DMS 273 (cell line): ENCODE measurements around the gene HOXC11.
A peak's percentile ranks its signal among the peaks of the same experiment; 100 is the strongest.

Experiments
- DNase-seq: peaks from one replicate; lab custom pipeline; 2025; ENCODE audit not compliant: unreplicated experiment; lab: John Stamatoyannopoulos, UW

The HOXC11 gene

DNA sequence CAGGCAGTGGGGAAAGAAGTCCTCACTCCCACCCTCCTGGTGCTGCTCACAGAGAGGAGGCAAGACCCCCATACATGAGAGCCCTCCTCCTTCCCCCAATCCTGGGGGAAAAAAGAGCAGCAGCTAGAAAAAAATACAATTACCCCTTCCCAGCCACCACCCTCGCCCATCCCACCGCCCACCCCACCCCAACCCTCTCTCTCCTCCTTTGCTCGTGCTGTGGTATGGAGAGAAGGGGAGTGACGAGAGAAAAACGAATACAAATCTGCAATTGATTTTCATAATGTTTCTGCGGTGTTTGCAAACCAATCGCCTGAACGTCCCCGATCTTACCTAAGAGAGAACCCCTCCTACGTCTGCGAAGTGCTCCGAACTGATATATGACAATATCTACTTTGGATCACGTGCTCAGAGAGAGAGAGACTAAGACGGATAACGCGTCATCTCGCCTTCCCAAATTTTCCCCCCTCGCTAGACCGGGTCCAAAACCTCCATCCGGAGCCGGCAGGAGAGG is at the start of gene HOXC11:
Gene HOXC11, plus strand, starts transcription at position 405 of the 514 bp plus-strand sequence. CDS start 116 bp downstream, outside the sequence.
- no peak for DNase-seq

- DNase-seq: peak; percentile 50
Measured at GRCh38 chr12:53924521-53925405, 48.2 kb upstream of the HOXC11 start.

GRCh38 chr12:53927220-53928029 is 45.5 kb upstream of the HOXC11 start:
- no peak for DNase-seq

- DNase-seq: no peak
Measured at GRCh38 chr12:53928054-53928835, 44.7 kb upstream of the HOXC11 start.

GRCh38 chr12:53929527-53929926 is 43.4 kb upstream of the HOXC11 start:
- DNase-seq: no peak

DNA sequence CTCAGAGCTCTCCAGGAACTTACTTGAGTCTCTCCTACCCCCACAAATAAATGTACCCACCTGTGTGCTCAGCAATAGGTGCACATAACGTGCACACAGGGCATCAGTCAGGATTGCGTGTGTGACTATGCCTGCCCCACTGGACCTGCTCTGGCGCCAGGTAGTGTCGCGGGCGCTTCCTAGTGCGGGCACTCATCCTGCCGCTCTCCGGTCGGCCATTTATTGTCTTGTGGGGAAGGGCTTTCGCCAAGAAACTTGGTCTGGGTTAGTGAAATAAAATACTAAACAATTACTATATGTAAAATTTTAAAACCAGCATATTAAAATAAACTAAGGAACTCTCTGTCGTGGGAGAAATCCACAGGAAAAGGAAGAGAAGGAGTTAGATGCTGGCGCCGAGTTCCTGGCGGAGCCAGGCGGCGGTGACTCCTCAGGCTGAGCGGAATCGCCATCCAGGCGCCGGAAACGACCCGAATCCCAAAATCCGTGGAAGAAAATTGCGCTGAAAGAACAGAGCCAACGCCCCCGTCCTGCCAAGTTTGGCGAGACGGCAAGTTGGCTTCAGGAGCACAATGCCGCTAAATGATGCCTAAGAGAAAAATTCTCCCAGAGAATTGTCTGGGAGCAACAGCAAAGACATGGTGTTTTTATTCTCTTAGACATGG is 42.2 kb upstream of the HOXC11 start:
- DNase-seq: no peak

DNA sequence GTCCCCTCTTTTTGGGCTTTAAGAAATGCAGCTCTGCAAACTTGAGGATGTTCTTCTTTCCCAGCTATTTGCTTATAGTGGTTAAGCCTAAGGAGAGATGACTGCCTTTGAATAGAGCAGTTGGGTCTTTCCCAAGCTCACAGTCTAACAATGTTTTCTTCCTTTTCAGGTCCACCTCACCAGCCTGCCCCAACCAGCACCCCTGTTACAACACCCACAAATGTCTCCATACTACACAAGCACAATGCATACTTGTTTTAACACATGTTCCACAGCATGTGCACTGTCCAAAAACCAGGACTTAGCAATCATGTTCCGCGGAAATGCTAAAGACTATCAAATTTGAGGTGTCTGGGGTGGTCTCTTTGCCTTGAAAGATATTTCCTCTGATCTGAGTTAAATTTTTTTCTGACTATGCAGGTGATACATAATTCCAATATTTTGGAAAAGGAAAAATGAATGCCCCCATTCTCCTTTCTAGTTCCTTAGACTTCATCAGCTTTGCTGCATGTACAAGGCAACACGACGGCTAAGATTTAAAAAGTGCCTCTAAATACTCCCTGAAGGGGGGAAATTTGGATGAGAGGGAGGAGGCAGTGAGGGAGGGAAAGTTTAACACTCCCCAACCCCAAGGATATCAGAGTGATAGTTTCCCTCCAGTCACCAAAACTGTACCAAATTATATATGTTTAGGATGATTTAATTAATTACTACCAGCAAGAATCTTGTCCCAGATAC is 40.9 kb upstream of the HOXC11 start:
- DNase-seq: no peak

DNA sequence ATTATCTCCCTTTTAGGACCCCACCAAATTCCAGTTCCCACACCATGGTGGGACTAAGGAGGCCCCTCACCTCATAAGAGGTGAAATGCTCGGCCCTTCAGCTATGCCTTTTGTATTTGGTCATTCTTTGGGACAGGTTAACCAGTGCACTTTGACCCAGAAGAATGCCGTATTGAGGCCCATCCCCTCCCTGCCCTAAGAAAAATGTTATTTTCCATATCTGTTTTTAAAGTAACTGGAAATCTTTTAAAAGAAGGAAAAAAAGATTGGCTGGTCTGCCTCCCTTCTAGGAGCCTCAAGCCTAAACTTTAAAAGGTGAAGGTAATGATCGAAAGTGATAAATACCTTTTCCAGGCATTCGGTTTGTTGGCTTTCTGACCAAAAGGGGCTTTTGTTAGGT is 40.0 kb upstream of the HOXC11 start:
- no peak for DNase-seq

- no peak for DNase-seq
Measured at GRCh38 chr12:53935383-53936341, 37.3 kb upstream of the HOXC11 start.

- no peak for DNase-seq
Measured at GRCh38 chr12:53937099-53937498, 35.8 kb upstream of the HOXC11 start.

DNA sequence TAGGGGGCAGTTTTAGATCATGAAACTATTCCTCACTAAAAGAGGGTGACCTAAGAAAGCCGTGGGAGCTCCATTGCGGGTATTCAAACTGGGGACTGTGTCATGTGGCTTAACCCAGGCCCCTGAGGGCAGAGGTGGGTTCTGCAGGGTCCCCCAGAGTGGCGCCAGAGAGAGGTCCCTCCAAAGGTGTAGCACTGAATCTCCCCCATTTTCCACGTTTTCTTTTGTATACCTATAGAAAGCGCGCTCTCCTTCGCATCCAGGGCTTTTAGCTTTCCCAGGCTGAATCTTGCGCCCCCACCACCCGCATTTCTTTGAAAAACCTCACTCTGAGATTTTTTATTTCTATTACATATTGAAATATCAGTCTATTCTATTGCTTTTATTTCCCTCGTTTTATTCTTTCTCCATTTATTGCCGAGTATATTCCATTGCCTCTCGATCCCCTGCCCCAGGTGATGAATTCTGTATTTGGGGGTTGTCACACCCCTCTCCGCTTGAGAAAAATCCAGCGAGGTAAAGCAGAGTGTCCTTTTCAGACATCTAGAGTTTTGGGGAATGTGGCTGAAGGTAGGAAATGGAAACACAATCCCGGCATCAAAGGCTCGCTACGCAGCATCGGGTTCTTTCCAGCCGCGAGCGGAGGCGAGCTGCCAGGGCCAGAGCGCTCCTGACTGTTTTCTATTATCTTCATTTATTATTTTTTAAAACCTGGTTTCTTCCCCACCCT is 35.2 kb upstream of the HOXC11 start:
- DNase-seq: no peak

DNA sequence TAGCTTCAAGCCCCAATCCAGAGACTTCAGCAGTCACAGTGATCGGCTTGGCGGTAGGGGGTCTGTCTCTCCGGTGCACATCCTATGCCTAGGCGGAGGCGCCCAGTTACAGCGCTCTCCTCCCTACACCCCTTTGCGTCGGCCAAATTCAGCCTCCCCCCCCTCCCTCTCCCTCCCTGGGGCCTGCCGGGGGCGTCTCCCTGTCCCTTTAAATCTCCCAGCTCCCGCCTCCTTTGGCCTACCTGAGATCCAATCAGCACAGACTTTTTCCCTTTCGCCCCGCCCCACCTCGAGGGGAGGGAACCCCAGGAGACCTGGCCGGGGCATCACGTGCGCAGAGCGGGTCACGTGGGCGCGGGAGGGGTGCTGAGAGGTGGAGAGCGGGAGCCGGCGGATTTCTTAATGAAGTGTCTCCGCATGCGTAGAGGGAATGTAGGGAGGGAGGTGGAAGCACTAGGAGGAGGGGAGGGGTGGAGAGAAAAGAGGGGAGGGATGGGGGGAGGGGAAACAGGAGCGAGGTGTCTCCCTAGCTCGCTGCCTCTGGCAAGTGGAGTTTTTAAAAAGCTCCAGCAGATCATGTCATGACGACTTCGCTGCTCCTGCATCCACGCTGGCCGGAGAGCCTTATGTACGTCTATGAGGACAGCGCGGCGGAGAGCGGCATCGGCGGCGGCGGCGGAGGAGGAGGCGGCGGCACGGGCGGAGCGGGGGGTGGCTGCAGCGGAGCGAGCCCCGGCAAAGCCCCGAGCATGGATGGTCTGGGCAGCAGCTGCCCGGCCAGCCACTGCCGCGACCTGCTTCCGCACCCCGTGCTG is 34.4 kb upstream of the HOXC11 start, which contains the start of gene HOXC13:
Gene HOXC13, plus strand, starts transcription at position 506 of the 815 bp plus-strand sequence. Its CDS starts 76 bp downstream, at position 582.
- peak; percentile 97 for DNase-seq

GRCh38 chr12:53939141-53940108 is 33.5 kb upstream of the HOXC11 start:
- peak; percentile 49 for DNase-seq

DNA sequence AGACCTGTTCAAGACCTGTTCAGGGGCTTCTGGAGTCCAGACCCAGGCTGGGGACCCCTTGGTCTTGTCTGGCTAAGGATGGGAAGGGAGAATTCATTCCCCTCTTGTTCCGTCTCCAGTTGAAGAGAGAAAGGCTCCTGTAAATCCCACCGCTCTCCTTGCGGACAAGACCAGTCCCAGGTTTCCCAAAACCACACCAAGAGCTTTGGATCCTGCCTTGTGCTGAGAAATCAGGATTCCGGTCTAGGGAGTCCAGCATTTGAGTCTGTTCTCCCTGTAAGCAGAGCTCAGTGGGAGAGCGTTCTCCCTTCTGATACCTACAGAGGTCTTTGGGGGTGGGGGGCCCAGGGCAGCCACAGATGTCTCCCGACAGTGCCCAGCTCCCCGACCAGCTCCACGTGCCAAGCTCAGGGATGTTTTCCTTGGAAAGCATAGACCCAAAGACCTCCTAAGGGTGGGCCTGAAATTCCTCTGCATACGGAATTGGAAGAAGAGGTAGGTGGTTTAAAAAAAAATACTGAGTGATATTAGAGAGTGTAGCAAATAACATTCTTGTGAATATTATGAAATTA is 32.4 kb upstream of the HOXC11 start:
- DNase-seq: no peak

- no peak for DNase-seq
Measured at GRCh38 chr12:53941187-53941586, 31.7 kb upstream of the HOXC11 start.
